Natural killer cell treated with Interleukin-12 subunit alpha and Interleukin-12 subunit beta and Interleukin-15 and Interleukin-18, amount 100 ng/mL, for 72 hours (primary cell): ENCODE results near the gene SYTL5. TPM values are rescaled to one million over a fixed set of nuclear protein-coding genes. Genes with fewer than 3 reads are reported as not detected.
"Not testable (repeated sequence)": the region's sequence is repeated elsewhere in the genome, so short reads cannot be mapped to it uniquely, and the experiment has no call there.

ENCODE experiments used
- ATAC-seq, 2 donors: fragments of 150-1000 bp; cut with Tn5 transposase in 1 of 2; sonication (Bioruptor Pico), chemical (Tn5 transposase) in 1 of 2; 2 replicates each; pipeline ENCODE4 v1.10.0; 2021
- DNase-seq: peaks from one replicate; pipeline ENCODE4 v3.0.0; 2022; ENCODE audit warnings: low spot score
- H3K27ac Mint-ChIP-seq, 2 donors: 1 replicate in 1 of 2; 2 replicates in 1 of 2; pipeline ENCODE4 v1.8.0; 2022; ENCODE audit warnings: mixed read lengths in 2 of 2, mild to moderate bottlenecking in 1 of 2, moderate library complexity in 1 of 2
- H3K27me3 Mint-ChIP-seq, 2 donors: 1 replicate in 1 of 2; 2 replicates in 1 of 2; pipeline ENCODE4 v1.8.0; 2022; ENCODE audit warnings: mixed read lengths in 2 of 2
- H3K36me3 Mint-ChIP-seq: one replicate; pipeline ENCODE4 v1.8.0; 2022; ENCODE audit warnings: mixed read lengths
- H3K4me1 Mint-ChIP-seq, 2 donors: 1 replicate in 1 of 2; 2 replicates in 1 of 2; pipeline ENCODE4 v1.8.0; 2022; ENCODE audit warnings: low read depth in 2 of 2, mixed read lengths in 2 of 2, mild to moderate bottlenecking in 1 of 2
- H3K4me3 Mint-ChIP-seq: one replicate; pipeline ENCODE4 v1.8.0; 2022; ENCODE audit warnings: mixed read lengths
- H3K9me3 Mint-ChIP-seq: 2 replicates; pipeline ENCODE4 v1.8.0; 2022; ENCODE audit warnings: mixed read lengths
- total RNA-seq, 2 donors: library from RNA; stranded (reverse); gene quantifications; one replicate each; pipeline ENCODE4 v1.2.3, GENCODE V29; 2022

Gene SYTL5
- total RNA-seq = not detected

DNA sequence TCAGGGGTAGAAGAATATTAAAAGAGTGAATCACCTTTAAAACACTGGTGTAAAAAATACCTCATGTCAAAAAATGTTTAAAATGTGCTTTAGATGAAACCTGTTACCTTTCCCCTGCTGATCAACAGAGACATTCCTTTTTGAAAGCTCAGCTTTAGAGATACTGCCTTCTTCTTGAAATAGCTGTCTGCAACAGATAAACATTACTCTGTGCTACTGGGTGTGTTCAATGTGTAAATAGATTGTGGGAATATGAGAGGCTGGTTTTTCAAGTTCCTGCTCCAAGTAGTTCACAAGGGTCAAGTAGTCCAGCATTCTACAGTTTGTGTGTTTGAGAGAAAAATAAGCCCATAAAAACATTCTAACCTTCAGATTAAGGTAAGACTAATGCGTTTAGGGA is at the start of gene SYTL5:
SYTL5 (plus strand) TSS at position 263 of the 400 bp plus-strand sequence. CDS start 27,337 bp downstream, outside the sequence.
- Mint-ChIP-seq H3K9me3 (no peaks in the 10 kb centered on the region), H3K36me3 (no peaks in the 10 kb centered on the region), H3K4me3 (no peak within 1 kb of the TSS), H3K27me3 (peaks cover 9 to 18% of the 10 kb centered on the region in 2 donors), H3K27ac (no peak within 1 kb of the TSS), H3K4me1 (no peaks in the 10 kb centered on the region)
- DNase-seq (no peak), ATAC-seq (no peak)

- Mint-ChIP-seq H3K4me3 (no peak overlapping the region), H3K4me1 (peaks cover 0 to 5% of the 10 kb centered on the region in 2 donors), H3K27ac (no peak overlapping the region), H3K36me3 (no peaks in the 10 kb centered on the region), H3K9me3 (no peaks in the 10 kb centered on the region), H3K27me3 (peaks cover 0 to 6% of the 10 kb centered on the region in 2 donors)
- DNase-seq (no peak), ATAC-seq (no peak)
Observed at GRCh38 chrX:37958525-37959211, 47.7 kb upstream of the SYTL5 start.

- Mint-ChIP-seq H3K9me3 (no peaks in the 10 kb centered on the region), H3K27me3 (peaks cover 0 to 6% of the 10 kb centered on the region in 2 donors), H3K27ac (no peak overlapping the region), H3K4me1 (peaks cover 0 to 5% of the 10 kb centered on the region in 2 donors), H3K4me3 (no peak overlapping the region), H3K36me3 (no peaks in the 10 kb centered on the region)
- DNase-seq = no peak
- no peak for ATAC-seq
Observed at GRCh38 chrX:37959212-37960021, 46.9 kb upstream of the SYTL5 start.

DNA sequence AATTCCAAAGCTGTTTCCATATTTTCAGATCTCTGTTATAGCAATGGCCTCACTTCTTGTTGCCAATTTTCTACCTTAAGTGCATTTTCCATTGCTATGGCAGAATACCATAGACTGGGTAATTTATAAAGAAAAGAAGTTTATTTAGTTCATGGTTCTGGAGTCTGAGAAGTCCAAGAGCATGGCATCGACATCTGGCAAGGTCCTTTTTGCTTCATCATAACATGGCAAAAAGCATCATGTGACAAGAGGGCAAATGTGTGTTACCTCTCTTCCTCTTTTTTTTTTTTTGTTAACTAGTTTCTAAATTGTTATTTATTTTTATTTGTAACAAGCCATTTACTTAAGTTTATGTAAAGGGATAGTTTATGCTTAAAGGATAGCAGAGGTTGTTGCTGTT is 45.2 kb upstream of the SYTL5 start:
- DNase-seq (no peak), ATAC-seq (no peak)

DNA sequence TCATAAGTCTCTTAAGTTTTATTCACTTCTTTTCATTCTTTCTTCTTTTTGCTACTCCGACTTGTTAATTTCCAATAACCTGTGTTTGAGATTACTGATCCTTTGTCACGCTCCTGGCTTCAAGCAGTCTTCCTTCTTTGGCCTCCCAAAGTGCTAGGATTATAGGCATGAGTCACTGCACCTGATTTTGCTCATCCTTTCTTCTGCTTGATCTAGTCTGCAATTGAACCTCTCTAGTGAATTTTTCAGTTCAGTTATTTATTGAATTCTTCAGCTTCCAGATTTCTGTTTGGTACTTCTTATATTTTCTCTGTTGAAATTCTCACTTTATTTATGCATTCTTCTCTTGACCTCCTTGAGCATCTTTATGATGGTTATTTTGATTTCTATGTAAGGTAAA is 38.6 kb upstream of the SYTL5 start:
- DNase-seq (no peak), ATAC-seq (no peak)
- Mint-ChIP-seq H3K27me3 (peaks cover 10 to 14% of the 10 kb centered on the region in 2 donors), H3K36me3 (peaks cover 6% of the 10 kb centered on the region), H3K27ac (no peak overlapping the region), H3K4me3 (no peak overlapping the region), H3K4me1 (no peaks in the 10 kb centered on the region), H3K9me3 (peaks cover 6% of the 10 kb centered on the region)

More for the DNA sequence above, 45.2 kb upstream of the SYTL5 start:
- Mint-ChIP-seq H3K27me3 (peaks cover 5 to 10% of the 10 kb centered on the region in 2 donors), H3K4me1 (peaks cover 0 to 5% of the 10 kb centered on the region in 2 donors), H3K4me3 (no peak overlapping the region), H3K27ac (no peak overlapping the region), H3K9me3 (no peaks in the 10 kb centered on the region), H3K36me3 (no peaks in the 10 kb centered on the region)

- Mint-ChIP-seq H3K9me3 (no peaks in the 10 kb centered on the region), H3K4me1 (peaks cover 0 to 13% of the 10 kb centered on the region in 2 donors), H3K27me3 (peaks cover 22 to 27% of the 10 kb centered on the region in 2 donors), H3K4me3 (no peak overlapping the region), H3K27ac (no peak overlapping the region), H3K36me3 (no peaks in the 10 kb centered on the region)
- DNase-seq (no peak), ATAC-seq (no peak)
Observed at GRCh38 chrX:37975421-37975820, 30.9 kb upstream of the SYTL5 start.

DNA sequence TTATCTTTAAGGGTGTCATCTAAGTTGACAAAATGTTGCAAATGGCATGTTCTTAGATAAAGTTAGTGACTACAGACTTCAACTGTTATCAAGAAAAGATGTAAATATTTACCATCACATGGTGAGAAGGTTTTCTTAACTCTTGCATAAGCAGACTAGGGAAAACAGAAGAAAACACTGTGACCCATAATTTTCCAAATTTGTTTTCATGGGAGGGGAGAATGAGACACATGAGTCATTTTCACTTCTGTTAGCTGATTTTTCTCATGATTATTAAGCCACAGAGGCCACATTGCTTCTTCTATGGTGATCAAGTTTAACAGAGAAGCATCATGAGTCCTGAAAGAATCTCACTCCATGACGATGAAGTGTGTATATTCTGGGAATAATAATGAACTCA is 30.2 kb upstream of the SYTL5 start:
- DNase-seq (no peak), ATAC-seq (no peak)
- no peaks in the 10 kb centered on the region for H3K9me3 Mint-ChIP-seq
- no peak overlapping the region for H3K27ac Mint-ChIP-seq
- H3K4me3 Mint-ChIP-seq = no peak overlapping the region
- H3K27me3 Mint-ChIP-seq = peaks cover 22 to 31% of the 10 kb centered on the region in 2 donors
- H3K4me1 Mint-ChIP-seq = peaks cover 0 to 13% of the 10 kb centered on the region in 2 donors
- H3K36me3 Mint-ChIP-seq = no peaks in the 10 kb centered on the region

- Mint-ChIP-seq H3K27me3 (peaks cover 4 to 11% of the 10 kb centered on the region in 2 donors), H3K4me3 (no peak overlapping the region), H3K9me3 (no peaks in the 10 kb centered on the region), H3K27ac (no peak overlapping the region), H3K36me3 (no peaks in the 10 kb centered on the region), H3K4me1 (no peaks in the 10 kb centered on the region)
- DNase-seq (no peak), ATAC-seq (no peak)
Observed at GRCh38 chrX:37984880-37985279, 21.5 kb upstream of the SYTL5 start.

DNA sequence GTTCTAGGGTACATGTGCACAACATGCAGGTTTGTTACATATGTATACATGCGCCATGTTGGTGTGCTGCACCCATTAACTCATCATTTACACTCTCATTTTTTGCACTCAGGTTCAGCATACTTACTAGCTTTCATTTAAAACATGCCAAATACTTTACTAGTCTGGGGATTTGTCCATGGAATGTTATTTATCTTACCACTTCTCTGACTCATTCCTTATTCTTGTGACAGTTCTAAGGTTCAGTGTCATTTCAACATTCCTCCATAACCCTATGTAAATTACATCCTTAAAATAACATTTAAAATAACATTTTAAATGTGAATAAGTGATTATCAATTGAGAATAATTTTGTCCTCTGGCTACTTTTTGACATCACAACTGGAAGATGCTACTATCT is 19.5 kb upstream of the SYTL5 start:
- Mint-ChIP-seq H3K36me3 (no peaks in the 10 kb centered on the region), H3K4me1 (no peaks in the 10 kb centered on the region), H3K27ac (no peak overlapping the region), H3K27me3 (peaks cover 4 to 14% of the 10 kb centered on the region in 2 donors), H3K9me3 (no peaks in the 10 kb centered on the region), H3K4me3 (no peak overlapping the region)
- DNase-seq (no peak), ATAC-seq (no peak)

- Mint-ChIP-seq H3K4me1 (no peaks in the 10 kb centered on the region), H3K9me3 (no peaks in the 10 kb centered on the region), H3K27me3 (peaks cover 0 to 10% of the 10 kb centered on the region in 2 donors), H3K4me3 (no peak overlapping the region), H3K27ac (no peak overlapping the region), H3K36me3 (no peaks in the 10 kb centered on the region)
- no peak for DNase-seq
- no peak for ATAC-seq
Observed at GRCh38 chrX:37989304-37989703, 17.0 kb upstream of the SYTL5 start.

- H3K4me3 Mint-ChIP-seq, H3K9me3 Mint-ChIP-seq, DNase-seq, H3K4me1 Mint-ChIP-seq, ATAC-seq, H3K27me3 Mint-ChIP-seq, H3K27ac Mint-ChIP-seq, H3K36me3 Mint-ChIP-seq: not testable (repeated sequence)
Observed at GRCh38 chrX:37991303-37991702, 15.1 kb upstream of the SYTL5 start.

DNA sequence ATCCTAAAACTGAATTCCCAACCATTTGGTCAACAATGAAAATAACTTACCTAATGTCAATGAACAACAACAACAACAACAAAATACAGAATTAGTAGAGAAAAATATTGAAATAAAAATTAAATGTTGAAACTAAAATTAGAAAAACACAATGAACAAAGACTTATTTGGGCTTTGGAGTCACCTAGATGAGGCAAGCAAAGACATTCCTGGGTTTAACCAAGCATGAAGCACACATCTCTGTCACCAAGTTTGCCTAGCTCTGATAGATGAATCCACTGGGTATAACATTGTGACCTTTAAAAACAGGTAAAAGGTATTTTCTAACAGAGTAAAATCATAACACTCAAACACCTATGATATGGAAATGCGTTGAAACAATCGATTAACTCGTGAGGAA is 13.2 kb upstream of the SYTL5 start:
- no peak for ATAC-seq
- no peak for DNase-seq
- H3K9me3 Mint-ChIP-seq = no peaks in the 10 kb centered on the region
- H3K36me3 Mint-ChIP-seq = no peaks in the 10 kb centered on the region
- H3K4me1 Mint-ChIP-seq = no peaks in the 10 kb centered on the region
- no peak overlapping the region for H3K4me3 Mint-ChIP-seq
- no peak overlapping the region for H3K27ac Mint-ChIP-seq
- peaks cover 0 to 6% of the 10 kb centered on the region in 2 donors for H3K27me3 Mint-ChIP-seq

- H3K9me3 Mint-ChIP-seq = no peaks in the 10 kb centered on the region
- ATAC-seq (no peak), DNase-seq (no peak)
- peaks cover 0 to 11% of the 10 kb centered on the region in 2 donors for H3K27me3 Mint-ChIP-seq
- H3K4me3 Mint-ChIP-seq = no peak overlapping the region
- no peaks in the 10 kb centered on the region for H3K4me1 Mint-ChIP-seq
- H3K27ac Mint-ChIP-seq = no peak overlapping the region
- no peaks in the 10 kb centered on the region for H3K36me3 Mint-ChIP-seq
Observed at GRCh38 chrX:37993837-37994619, 12.3 kb upstream of the SYTL5 start.

- H3K36me3 Mint-ChIP-seq = no peaks in the 10 kb centered on the region
- peaks cover 0 to 11% of the 10 kb centered on the region in 2 donors for H3K27me3 Mint-ChIP-seq
- no peaks in the 10 kb centered on the region for H3K4me1 Mint-ChIP-seq
- H3K4me3 Mint-ChIP-seq = no peak overlapping the region
- no peaks in the 10 kb centered on the region for H3K9me3 Mint-ChIP-seq
- no peak overlapping the region for H3K27ac Mint-ChIP-seq
- DNase-seq (no peak), ATAC-seq (no peak)
Observed at GRCh38 chrX:37995428-37995827, 10.9 kb upstream of the SYTL5 start.
